ENCODE results near the gene ZDHHC3. TPM values are rescaled to one million over a fixed set of nuclear protein-coding genes. Genes with fewer than 3 reads are reported as not detected.
A peak's percentile ranks its signal among the peaks of the same experiment; 100 is the strongest.

Gene ZDHHC3
- total RNA-seq, 3 donors from 2014 or later: 69.5 to 120 (median 71.9) TPM

DNA sequence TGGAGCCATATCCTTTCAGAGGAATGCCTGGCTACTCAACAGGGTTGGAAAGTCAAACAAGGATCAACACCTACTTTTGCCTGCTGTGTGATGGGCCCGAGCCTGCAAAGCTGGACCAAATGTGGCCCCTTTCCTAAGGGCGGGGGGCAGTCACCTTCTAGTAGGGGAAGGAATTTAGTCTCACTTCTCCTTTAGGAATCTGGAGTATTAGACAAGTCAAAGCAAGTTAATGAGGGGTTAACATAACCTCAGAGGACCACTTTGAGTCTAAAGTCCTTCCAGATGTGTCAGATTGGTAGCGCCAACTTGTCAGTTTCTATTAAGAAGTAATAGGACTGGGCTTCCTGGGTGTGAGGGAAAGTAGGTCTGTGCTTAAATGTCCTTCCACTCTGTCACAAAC is 6.8 kb upstream of the ZDHHC3 start:
- TF ChIP-seq POLR2AphosphoS5 (IDR thresholded peaks at IDR 0.05) (no peak), CTCF (IDR thresholded peaks at IDR 0.05) (no peak), POLR2A (IDR thresholded peaks at IDR 0.05) (no peak)
- intact Hi-C loops (cut with DNase I; ENCODE audit: low total_unique reads): no loop called here
- Histone ChIP-seq H3K27me3 (no peaks in the 10 kb centered on the region), H3K4me3 (no peak overlapping the region), H3K36me3 (no peaks in the 10 kb centered on the region), H3K9me3 (no peaks in the 10 kb centered on the region), H3K27ac (peak overlapping the region; percentile 79 to 80), H3K4me1 (peaks cover 0 to 12% of the 10 kb centered on the region in 2 donors)
- DNase-seq (ENCODE audit: low spot score in 2 of 2): no peak

- no peak for DNase-seq (ENCODE audit: low spot score in 2 of 2)
- H3K4me3 ChIP-seq: no peak overlapping the region
- H3K27ac ChIP-seq: peak overlapping the region; percentile 62 to 79
- H3K4me1 ChIP-seq: peaks cover 0 to 20% of the 10 kb centered on the region in 2 donors
- no peaks in the 10 kb centered on the region for H3K9me3 ChIP-seq
- TF ChIP-seq POLR2AphosphoS5 (IDR thresholded peaks at IDR 0.05): no peak
- TF ChIP-seq POLR2A (IDR thresholded peaks at IDR 0.05): no peak
- no peak for TF ChIP-seq CTCF (IDR thresholded peaks at IDR 0.05)
- intact Hi-C loops (cut with DNase I; ENCODE audit: low total_unique reads): no loop called here
- H3K36me3 ChIP-seq: no peaks in the 10 kb centered on the region
- H3K27me3 ChIP-seq: no peaks in the 10 kb centered on the region
Observed at GRCh38 chr3:44981751-44982150, 5.8 kb upstream of the ZDHHC3 start.

- intact Hi-C loops (cut with DNase I; ENCODE audit: low total_unique reads): no loop called here
- Histone ChIP-seq H3K4me1 (peaks cover 0 to 20% of the 10 kb centered on the region in 2 donors), H3K9me3 (no peaks in the 10 kb centered on the region), H3K27ac (peak overlapping the region in 1 of 2 donors; percentile 79), H3K4me3 (no peak overlapping the region), H3K27me3 (no peaks in the 10 kb centered on the region), H3K36me3 (no peaks in the 10 kb centered on the region)
- TF ChIP-seq CTCF (IDR thresholded peaks at IDR 0.05) (no peak), POLR2AphosphoS5 (IDR thresholded peaks at IDR 0.05) (no peak), POLR2A (IDR thresholded peaks at IDR 0.05) (no peak)
- DNase-seq (ENCODE audit: low spot score in 2 of 2): no peak
Observed at GRCh38 chr3:44981220-44981619, 5.2 kb upstream of the ZDHHC3 start.

- H3K4me3 ChIP-seq: peak overlapping the region; percentile 87 to 97 (median 92)
- no peak for DNase-seq (ENCODE audit: low spot score in 2 of 2)
- TF ChIP-seq POLR2A (IDR thresholded peaks at IDR 0.05) (no peak), POLR2AphosphoS5 (IDR thresholded peaks at IDR 0.05) (no peak), CTCF (IDR thresholded peaks at IDR 0.05) (no peak)
- intact Hi-C loops (cut with DNase I; ENCODE audit: low total_unique reads): no loop called here
- H3K36me3 ChIP-seq: no peaks in the 10 kb centered on the region
- H3K4me1 ChIP-seq: peaks cover 0 to 24% of the 10 kb centered on the region in 2 donors
- H3K27me3 ChIP-seq: no peaks in the 10 kb centered on the region
- no peaks in the 10 kb centered on the region for H3K9me3 ChIP-seq
- no peak overlapping the region for H3K27ac ChIP-seq
Observed at GRCh38 chr3:44974416-44974815, 1.6 kb downstream of the ZDHHC3 start.

GRCh38 chr3:44970926-44971490 is 5.0 kb downstream of the ZDHHC3 start:
- H3K27ac ChIP-seq: peak overlapping the region in 1 of 2 donors; percentile 10
- DNase-seq (ENCODE audit: low spot score in 2 of 2): no peak
- no peak overlapping the region for H3K4me3 ChIP-seq
- H3K36me3 ChIP-seq: no peaks in the 10 kb centered on the region
- intact Hi-C loops (cut with DNase I; ENCODE audit: low total_unique reads): no loop called here
- no peak for TF ChIP-seq POLR2A (IDR thresholded peaks at IDR 0.05)
- H3K4me1 ChIP-seq: peaks cover 0 to 12% of the 10 kb centered on the region in 2 donors
- no peaks in the 10 kb centered on the region for H3K27me3 ChIP-seq
- H3K9me3 ChIP-seq: no peaks in the 10 kb centered on the region

DNA sequence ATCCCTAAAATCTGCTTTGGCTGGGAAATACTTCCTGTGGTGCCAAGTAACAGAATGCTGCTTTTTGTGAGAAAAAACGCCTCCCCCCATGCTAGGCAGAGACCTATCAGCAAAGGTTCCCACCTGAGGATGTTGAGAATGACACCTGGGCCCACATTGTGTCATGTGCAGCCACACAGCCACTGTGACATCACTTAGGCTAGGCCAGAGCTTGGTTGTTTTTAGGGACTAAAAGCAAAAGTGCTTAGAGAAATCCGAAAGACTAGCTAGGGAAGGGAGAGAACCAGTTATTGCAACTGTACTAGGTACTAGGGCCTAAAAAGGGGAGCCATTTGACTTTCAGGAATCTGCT is 6.2 kb downstream of the ZDHHC3 start:
- peaks cover 0 to 12% of the 10 kb centered on the region in 2 donors for H3K4me1 ChIP-seq
- no peaks in the 10 kb centered on the region for H3K36me3 ChIP-seq
- no peaks in the 10 kb centered on the region for H3K27me3 ChIP-seq
- H3K9me3 ChIP-seq: no peaks in the 10 kb centered on the region
- H3K4me3 ChIP-seq: no peak overlapping the region
- H3K27ac ChIP-seq: no peak overlapping the region
- no peak for DNase-seq (ENCODE audit: low spot score in 2 of 2)
- TF ChIP-seq CTCF (IDR thresholded peaks at IDR 0.05): no peak
- intact Hi-C loops (cut with DNase I; ENCODE audit: low total_unique reads): no loop called here

Data from breast epithelium (tissue), 4 donors.